HEK293T (cell line): Measurements from ENCODE around the gene RRAS.

Experiments
- BHLHE40 ChIP-seq: fragments of 450-650 bp; IDR thresholded peaks from 2 replicates; pipeline ENCODE4 v1.6.1; 2016; ENCODE audit warnings: mild to moderate bottlenecking, moderate library complexity, borderline replicate concordance
- CTBP1 ChIP-seq: fragments of 450-650 bp; IDR thresholded peaks from 2 replicates; pipeline ENCODE4 v1.6.1; 2016; ENCODE audit warnings: borderline replicate concordance
- ELF4 ChIP-seq: fragments of 450-650 bp; IDR thresholded peaks from 2 replicates; pipeline ENCODE4 v1.6.1; 2017; ENCODE audit warnings: antibody characterized with exemption
- FOXA1 ChIP-seq: fragments of 450-650 bp; IDR thresholded peaks from 2 replicates; pipeline ENCODE4 v1.6.1; 2016; ENCODE audit warnings: mild to moderate bottlenecking
- FOXK2 ChIP-seq: fragments of 450-650 bp; IDR thresholded peaks from 2 replicates; pipeline ENCODE4 v1.6.1; 2016; ENCODE audit warnings: mild to moderate bottlenecking
- FOXM1 ChIP-seq: fragments of 450-650 bp; IDR thresholded peaks from 2 replicates; pipeline ENCODE4 v1.6.1; 2017; ENCODE audit warnings: mild to moderate bottlenecking, borderline replicate concordance
- L3MBTL2 ChIP-seq: fragments of 450-650 bp; conservative IDR thresholded peaks from 2 replicates; pipeline ENCODE4 v1.6.1; 2016; ENCODE audit warnings: mild to moderate bottlenecking
- NFRKB ChIP-seq: fragments of 450-650 bp; IDR thresholded peaks from 2 replicates; pipeline ENCODE4 v1.6.1; 2016; ENCODE audit warnings: mild to moderate bottlenecking, moderate library complexity
- PKNOX1 ChIP-seq: fragments of 450-650 bp; IDR thresholded peaks from 2 replicates; pipeline ENCODE4 v1.6.1; 2016
- SP1 ChIP-seq: fragments of 450-650 bp; IDR thresholded peaks from 2 replicates; pipeline ENCODE4 v1.6.1; 2017
- SUZ12 ChIP-seq: fragments of 450-650 bp; IDR thresholded peaks from 2 replicates; pipeline ENCODE4 v1.6.1; 2016; ENCODE audit warnings: mild to moderate bottlenecking
- TARDBP ChIP-seq: fragments of 450-650 bp; IDR thresholded peaks from 2 replicates; pipeline ENCODE4 v1.6.1; 2016
- ZNF384 ChIP-seq: fragments of 450-650 bp; IDR thresholded peaks from 2 replicates; pipeline ENCODE4 v1.6.1; 2016

GRCh38 chr19:49614096-49614833, 25.7 kb downstream of the RRAS start:
- no peak for TF ChIP-seq PKNOX1
- TF ChIP-seq FOXA1: no peak
- no peak for TF ChIP-seq SP1
- TF ChIP-seq FOXK2: no peak
- TF ChIP-seq CTBP1: no peak
- TF ChIP-seq TARDBP: no peak
- no peak for TF ChIP-seq ELF4
- no peak for TF ChIP-seq BHLHE40
- TF ChIP-seq L3MBTL2: no peak
- TF ChIP-seq FOXM1: no peak
- TF ChIP-seq ZNF384: no peak
- TF ChIP-seq SUZ12: no peak
- no peak for TF ChIP-seq NFRKB
